ENCODE measurements around the gene EXOC3.
"Not testable (repeated sequence)": the region's sequence is repeated elsewhere in the genome, so short reads cannot be mapped to it uniquely, and the experiment has no call there.

Gene EXOC3

GRCh38 chr5:442335-443238 lies at the start of gene EXOC3:
Gene EXOC3 (plus strand): TSS chr5:443176. CDS start chr5:446206, 3,030 bp downstream.
- DNase-seq = peak; percentile 69

- no peak for DNase-seq
These were observed 49.1 kb upstream of the EXOC3 start for GRCh38 chr5:393846-394275.

GRCh38 chr5:394671-395155 lies 48.3 kb upstream of the EXOC3 start:
- DNase-seq = no peak

GRCh38 chr5:395156-395920 lies 47.6 kb upstream of the EXOC3 start:
- no peak for DNase-seq

GRCh38 chr5:395921-396530 lies 47.0 kb upstream of the EXOC3 start:
- DNase-seq = no peak

- DNase-seq = no peak
These were observed 46.4 kb upstream of the EXOC3 start for GRCh38 chr5:396531-396961.

- DNase-seq = not testable (repeated sequence)
These were observed 44.9 kb upstream of the EXOC3 start for GRCh38 chr5:398141-398474.

- DNase-seq = no peak
These were observed 44.3 kb upstream of the EXOC3 start for GRCh38 chr5:398475-399295.

- DNase-seq = peak; percentile 99
These were observed 43.4 kb upstream of the EXOC3 start for GRCh38 chr5:399296-400281.

- DNase-seq = no peak
These were observed 42.5 kb upstream of the EXOC3 start for GRCh38 chr5:400282-401145.

GRCh38 chr5:401146-402034 lies 41.6 kb upstream of the EXOC3 start:
- DNase-seq = no peak

GRCh38 chr5:402219-402614 lies 40.8 kb upstream of the EXOC3 start:
- DNase-seq = not testable (repeated sequence)

GRCh38 chr5:402615-403359 lies 40.2 kb upstream of the EXOC3 start:
- DNase-seq = no peak

- no peak for DNase-seq
These were observed 39.0 kb upstream of the EXOC3 start for GRCh38 chr5:403995-404394.

- no peak for DNase-seq
These were observed 38.2 kb upstream of the EXOC3 start for GRCh38 chr5:404666-405241.

- DNase-seq = no peak
These were observed 37.6 kb upstream of the EXOC3 start for GRCh38 chr5:405421-405820.

GRCh38 chr5:406041-406440 lies 36.9 kb upstream of the EXOC3 start:
- DNase-seq = no peak

- DNase-seq = no peak
These were observed 35.9 kb upstream of the EXOC3 start for GRCh38 chr5:407051-407450.
